Activated CD4-positive, alpha-beta T cell treated with anti-CD3 and anti-CD28 coated beads, Interleukin-2, Interleukin-6, amounts not matched to agents 100 ng/mL and 50 ng/mL, durations not matched to agents 16 hours and 8 hours (primary cell): ENCODE data around the gene CFAP43.
"Not testable (repeated sequence)": the region's sequence is repeated elsewhere in the genome, so short reads cannot be mapped to it uniquely, and the experiment has no call there.

Source experiments
- DNase-seq: peaks from one replicate; pipeline ENCODE4 v3.0.0-alpha.2; 2020

CFAP43 gene

DNA sequence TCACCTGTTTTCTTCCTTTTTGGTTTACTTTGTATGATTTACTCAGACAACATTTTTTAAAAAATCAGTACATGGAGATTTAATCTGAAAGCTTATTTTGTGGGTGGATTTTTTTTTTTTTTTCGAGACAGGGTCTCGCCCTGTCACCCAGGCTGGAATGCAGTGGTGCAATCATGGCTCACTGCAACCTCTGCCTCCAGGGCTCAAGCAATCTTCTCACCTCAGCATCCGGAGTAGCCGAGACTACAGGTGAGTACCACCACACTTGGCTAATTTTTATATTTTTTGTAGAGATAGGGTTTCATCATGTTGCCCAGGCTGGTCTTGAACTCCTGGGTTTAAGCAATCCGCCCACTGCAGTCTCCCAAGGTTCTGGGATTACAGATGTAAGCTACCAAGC is 25.1 kb upstream of the CFAP43 start:
- DNase-seq, result no peak

DNA sequence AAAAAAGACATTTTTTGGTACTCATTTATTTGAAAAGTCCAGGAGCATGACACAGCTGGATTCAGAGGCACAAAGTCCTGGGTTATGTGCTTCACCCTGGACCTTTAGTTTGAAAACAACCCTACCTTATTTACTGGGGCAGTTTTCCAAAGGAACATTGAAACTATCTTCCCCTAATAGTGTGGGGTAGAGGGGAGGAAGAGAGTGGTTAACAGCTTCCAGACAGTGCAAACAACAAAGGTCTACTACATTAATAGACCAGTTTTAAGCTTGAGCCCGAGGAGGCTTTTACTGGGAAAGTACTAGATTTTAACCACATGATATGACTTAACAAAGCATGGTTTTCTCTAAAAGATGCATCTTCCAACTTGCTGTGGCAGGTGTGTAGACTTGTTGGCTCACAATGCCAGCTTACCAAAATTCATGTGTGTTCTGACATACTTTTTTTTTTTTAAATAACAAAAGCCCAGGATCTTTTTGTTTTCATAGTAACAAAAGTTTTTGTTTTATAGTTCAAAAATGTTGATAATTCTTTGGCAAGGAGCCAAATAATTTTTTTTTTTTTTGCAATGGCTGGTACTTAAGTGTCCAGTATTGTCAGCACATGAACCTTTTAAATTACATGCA is 24.3 kb upstream of the CFAP43 start:
- DNase-seq, result no peak

DNA sequence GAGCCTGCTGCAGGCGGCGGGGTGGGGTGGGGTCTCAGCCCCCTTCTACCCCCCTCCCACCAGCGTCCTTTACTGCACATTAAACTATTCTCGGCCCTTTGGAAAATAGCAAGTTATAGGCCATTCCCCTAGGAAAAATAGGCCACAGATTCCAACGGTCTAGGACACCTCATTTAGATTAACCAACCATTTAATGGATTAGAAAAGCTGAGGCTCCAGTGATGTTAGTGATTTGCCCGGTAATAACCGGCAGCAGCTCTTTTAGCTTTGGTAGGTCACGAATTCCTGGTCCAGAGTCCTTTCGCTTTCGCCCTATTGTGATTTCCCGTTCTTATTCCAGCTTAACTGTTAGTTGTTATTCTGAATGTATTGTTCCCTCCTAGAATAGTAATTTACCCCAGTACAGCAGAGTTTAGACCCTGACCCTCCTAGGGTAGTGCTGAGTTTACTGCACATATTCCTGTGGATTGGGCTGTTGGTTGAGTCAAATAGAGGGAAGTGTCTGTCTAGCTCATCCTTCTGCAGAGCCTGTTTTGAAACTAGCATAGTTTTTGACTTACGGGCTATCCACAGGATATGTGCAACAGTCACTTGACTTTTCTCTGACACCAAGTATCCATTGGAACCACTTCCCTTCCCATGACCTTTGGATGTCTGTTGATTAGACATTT is 23.3 kb upstream of the CFAP43 start:
- peak; percentile 62 for DNase-seq

DNA sequence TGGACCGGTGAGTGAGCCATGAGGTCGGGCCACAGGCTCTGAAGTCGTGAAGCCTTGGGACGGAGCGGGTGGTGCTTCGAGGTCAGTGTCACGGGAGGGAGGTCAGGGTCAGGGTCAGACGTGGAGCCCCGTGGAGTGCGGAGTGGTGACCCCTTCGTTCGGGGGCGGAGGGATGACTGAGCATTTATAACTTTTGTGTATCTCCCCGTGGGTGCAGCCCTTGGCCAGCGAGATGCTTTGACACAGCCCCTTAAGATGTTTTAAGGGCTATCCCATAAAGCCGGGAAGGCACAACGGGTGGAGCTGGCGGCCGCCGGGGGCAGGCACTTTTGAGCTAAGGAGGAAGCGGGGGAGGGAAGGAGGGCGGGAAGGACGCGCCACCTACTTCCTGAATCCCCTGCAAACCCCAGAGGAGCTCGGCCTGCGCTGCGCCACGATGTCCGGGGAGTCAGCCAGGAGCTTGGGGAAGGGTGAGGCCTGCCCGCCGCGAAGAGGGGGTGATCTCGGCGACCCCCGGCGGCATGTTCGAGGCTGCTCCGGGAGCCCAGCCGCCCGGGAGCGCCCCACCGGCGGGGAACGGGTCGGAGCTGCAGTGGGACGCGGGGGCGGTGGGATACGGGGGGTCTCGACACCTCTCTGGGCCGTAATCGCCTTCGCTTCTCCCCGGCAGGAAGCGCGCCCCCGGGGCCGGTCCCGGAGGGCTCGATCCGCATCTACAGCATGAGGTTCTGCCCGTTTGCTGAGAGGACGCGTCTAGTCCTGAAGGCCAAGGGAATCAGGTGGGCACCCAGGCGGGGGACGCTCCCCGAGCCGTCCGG is 22.5 kb upstream of the CFAP43 start, which contains the start of gene GSTO1:
Gene GSTO1, plus strand, starts transcription at position 400 of the 818 bp plus-strand sequence. Its CDS starts 37 bp downstream, at position 437.
- DNase-seq, result peak; percentile 70

DNA sequence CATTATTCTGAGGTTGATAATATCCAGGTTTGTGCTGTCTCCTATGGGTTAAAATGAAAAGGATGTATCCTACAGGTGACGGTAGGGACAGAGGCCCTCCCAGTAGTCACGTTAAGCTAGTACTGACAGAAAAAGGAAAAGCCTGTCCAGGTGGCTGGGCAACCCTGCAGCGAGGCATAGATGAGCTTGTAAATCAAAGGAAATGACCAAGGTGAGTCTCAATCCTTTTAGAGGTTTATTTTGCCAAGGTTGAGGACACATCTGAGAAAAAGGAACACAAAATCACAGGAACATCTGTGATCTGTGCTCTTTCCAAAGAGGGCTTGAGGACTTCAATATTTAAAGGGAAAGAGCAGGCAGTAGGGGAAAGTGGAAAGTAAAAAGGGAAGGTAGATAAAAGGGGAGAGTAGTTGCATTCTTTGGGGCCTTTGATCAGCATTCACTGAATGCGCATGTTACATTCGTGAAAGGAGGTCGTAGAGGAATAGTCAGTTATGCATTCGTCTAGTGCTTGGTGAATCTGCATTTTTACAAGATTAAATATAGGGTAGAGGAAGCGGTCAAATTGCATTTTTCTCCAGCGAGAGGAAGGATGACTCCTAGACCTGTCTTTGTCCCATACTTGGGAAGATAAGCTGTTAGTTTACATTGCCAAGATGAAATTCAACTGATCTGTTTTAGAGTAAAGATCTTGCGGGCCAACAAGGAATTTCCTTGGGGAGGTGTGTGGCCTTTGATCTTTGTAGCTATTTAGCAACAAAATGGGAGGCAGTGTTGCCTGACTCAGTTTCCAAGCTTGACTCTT is 21.6 kb upstream of the CFAP43 start:
- no peak for DNase-seq

DNA sequence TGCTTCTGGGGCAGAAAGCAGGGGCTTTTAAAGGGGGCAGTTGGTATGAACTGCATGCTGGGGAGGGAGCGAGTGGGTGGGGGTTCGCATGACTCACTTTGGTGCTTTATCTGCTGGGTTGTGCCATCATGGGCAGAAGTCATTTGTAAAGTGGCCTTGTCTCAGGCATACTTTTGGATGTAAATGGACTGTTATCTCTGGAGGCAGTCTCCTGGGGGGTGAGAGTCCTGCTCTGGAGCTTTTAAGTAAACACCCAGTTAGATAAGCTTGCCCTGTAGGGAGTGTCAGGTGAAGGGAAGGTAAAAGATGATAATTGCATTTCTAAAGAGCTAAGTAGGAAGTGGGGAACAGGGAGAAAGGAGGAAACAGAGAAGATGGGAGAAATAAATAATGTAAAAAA is 20.9 kb upstream of the CFAP43 start:
- DNase-seq, result no peak

DNA sequence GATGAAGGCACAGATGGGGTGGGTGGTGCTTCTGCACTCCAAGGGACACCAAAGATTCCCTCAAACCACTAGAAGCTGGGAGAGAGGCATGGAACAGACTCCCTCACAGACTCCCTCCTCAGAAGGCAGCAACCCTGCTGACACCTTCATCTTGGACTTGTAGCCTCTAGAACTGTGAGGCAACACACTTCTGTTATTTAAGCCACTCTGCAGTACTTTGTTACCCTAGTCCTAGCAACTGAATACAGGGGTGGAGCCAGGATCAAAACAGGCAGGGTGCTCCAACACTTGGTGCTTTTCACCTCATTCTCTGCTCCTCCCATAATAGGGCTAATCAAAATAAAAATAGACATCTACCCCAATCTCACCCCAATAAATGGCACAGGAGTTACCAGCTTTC is 20.2 kb upstream of the CFAP43 start:
- DNase-seq, result no peak

DNA sequence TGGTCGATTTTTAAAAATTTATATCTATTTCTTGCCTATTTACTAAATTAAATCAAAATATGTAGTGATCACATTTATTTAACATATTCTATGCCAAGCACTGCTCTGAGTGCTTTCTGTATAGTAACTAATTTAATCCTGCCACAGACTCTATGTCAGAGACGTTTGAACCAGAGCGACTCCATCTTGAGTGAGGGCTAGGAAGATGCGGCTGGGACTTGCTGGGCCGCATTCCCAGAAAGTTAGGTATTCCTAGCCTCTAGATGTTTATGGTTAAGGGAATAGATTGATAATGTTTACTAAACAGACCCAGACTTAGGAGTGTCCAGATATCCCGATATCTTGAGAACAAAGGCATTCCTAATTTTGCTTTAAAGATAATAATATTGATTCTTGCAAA is 19.3 kb upstream of the CFAP43 start:
- no peak for DNase-seq

DNA sequence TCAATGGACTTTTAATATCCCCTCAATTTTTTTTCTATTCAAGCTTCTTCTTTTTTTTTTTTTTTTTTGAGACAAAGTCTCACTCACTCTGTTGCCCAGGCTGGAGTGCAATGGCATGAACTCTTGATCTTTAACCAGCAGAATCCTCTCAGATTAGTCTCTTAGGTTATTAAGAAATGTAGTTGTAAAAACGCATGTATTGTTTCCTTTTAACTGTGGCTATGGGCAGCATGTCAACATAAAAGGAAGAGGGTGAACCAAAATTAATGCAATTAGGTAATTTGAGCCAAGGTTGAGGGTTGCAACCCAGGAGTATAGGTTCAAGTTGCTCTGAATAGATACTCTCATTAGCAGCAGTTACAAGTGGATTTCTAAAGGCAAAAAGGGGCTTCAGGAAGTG is 18.2 kb upstream of the CFAP43 start:
- DNase-seq, result no peak

DNA sequence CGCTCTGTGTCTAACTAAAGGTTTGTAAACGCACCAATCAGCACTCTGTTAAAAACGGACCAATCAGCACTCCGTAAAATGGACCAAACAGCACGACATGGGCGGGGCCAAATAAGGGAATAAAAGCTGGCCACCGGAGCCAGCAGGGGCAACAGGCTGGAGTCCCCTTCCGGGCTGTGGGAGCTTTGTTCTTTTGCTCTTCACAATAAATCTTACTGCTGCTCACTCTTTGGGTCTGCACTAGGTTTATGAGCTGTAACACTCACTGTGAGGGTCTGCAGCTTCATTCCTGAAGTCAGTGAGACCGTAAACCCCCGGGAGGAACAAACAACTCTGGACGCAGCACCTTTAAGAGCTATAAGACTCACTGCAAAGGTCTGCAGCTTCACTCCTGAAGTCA is 16.8 kb upstream of the CFAP43 start:
- DNase-seq, result not testable (repeated sequence)

DNA sequence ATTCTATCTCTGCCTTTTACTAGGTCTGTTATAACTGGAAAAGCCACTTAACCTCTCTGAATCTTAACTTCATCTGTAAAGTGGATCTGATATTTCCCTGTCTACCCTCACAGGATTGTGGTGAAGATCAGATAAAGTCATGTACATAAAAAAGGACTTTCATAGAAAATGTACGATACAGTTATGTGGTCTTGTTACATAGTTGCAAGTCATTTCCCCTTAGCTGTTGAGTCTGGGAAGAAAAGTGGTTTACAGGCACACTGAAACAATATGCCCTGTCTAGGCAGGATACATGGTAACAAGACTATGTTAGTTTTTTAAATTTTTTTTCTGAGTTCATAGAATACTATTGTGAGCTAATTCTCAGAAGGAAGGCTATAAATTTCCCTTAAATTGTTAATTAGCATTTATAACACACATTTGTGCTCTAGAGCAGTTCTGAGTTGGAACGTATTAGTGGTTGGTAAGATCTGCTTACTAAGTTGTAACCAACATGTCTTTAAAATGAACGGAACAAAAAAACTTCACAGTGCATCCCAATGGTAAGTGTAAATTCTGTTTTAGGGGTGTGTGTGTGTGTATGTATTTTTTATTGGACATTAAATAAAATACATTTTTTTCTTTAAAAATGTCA is 15.5 kb upstream of the CFAP43 start:
- no peak for DNase-seq

DNA sequence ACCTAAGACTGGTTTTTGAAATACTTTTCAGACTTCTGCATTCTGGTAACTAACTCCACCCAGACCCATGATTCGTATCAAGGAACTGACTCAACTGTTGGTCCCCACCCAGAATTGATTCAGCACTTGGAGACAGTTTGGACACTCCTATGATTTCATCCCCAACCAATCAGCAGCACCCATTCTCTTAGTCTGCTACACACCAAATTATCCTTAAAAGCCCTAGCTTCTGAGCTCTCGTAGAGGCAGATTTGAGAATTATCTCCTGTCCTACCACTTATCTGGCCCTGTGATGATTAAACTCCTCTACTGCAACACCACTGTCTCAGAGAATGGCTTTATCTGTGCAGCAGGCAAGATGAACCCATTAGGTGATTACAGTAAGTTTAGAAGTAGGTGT is 14.8 kb upstream of the CFAP43 start:
- peak; percentile 11 for DNase-seq

DNA sequence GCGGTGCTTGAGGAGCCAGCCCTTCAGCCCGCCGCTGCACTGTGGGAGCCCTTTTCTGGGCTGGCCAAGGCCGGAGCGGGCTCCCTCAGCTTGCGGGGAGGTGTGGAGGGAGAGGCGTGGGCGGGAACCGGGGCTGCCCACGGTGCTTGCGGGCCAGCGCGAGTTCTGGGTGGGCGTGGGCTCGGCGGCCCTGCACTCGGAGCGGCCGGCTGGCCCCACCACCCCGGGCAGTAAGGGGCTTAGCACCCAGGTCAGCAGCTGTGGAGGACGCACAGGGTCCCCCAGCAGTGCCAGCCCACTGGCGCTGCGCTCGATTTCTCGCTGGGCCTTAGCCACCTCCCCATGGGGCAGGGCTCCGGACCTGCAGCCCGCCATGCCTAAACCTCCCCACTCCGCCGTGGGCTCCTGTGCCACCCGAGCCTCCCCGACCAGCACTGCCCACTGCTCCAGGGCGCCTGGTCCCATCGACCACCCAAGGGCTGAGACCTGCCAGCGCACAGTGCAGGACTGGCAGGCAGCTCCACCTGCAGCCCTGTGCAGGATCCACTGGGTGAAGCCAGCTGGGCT is 13.0 kb upstream of the CFAP43 start:
- DNase-seq, result no peak

DNA sequence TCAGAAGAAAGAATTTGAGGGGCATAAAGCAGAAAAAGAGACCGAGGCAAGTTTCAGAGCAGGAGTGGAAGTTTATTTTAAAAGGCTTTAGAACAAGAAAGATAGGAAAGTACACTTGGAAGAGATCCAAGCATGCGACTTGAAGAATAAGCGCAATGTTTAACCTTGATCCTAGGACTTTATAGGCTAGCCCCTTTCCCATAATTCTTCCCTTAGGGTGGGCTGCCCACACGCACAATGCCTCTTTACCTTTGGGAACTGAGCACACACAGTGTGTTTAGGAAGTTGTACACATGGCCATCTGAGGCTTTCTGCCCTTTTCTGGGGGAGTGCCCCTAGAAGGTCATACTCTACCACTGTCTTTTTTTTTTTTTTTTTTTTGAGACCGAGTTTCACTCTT is 11.3 kb upstream of the CFAP43 start:
- DNase-seq, result no peak

DNA sequence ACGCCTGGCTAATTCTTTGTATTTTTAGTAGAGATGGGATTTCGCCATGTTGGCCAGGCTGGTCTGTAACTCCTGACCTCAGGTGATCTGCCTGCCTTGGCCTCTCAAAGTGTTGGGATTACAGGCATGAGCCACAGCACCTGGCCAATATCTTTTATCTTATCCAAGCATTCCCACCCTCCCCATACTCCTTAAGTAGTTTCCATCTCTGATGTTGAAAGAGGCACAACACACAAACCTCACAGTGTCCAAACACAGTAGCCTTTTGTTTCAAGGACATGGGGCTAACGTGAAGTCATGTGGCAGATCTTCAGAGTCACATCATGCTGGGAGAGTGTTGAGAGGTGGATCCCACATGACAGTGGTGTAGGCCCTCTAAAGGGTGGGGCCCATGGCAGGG is 10.8 kb upstream of the CFAP43 start:
- not testable (repeated sequence) for DNase-seq

DNA sequence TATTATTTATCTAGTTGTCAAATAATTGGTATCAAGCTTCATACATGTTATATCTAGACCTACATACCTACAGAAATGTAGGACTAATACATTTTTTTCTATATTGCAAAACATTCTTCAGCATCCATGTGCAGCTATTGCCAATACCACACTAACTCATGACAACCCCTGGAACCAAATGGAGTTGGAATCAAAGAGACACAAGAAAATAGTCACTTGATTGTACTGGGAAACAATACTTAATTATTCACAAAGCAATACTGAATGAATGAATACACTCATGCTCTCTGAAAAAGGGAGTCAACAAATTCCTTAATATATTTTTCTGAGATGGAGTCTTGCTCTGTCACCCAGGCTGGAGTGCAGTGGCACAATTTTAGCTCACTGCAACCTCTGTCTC is 10.4 kb upstream of the CFAP43 start:
- DNase-seq, result no peak

DNA sequence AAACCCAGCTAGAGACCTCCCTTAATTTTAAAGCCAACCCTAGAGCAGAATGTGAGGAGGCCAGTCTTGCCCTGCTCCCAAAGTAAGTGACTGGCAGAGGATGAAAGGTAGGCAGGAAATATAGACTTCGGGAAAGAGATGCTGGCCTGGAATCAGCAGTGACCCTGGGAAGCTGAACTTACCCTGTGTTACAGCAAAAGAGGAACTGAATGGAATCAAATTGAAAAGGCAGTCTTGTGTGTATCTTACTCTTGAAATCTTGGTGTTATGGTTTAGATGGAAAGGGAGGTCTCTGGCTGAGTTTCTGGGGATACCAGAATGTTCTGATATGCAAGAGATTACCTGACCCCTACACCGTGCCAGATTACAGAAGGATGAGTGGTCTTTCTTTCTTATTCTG is 7.9 kb upstream of the CFAP43 start:
- DNase-seq, result no peak

DNA sequence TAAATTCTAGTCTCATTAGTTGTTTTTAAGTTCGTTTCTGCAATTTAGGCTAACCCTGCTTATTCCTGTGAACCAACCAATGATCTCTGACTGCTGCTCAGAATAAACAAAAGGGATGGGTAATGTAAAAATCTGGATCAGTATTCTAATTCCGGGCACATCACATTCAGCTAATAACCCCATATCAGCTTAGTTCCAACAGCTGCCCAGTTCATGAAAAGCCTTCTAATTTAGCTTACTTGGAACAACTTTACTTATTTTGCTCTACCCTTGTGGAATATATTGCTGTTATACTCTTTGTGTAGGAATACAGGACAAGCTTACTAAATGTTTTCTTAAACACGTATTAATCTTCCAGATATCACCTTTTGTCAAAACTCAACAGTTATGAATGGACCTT is 3.6 kb upstream of the CFAP43 start:
- no peak for DNase-seq

DNA sequence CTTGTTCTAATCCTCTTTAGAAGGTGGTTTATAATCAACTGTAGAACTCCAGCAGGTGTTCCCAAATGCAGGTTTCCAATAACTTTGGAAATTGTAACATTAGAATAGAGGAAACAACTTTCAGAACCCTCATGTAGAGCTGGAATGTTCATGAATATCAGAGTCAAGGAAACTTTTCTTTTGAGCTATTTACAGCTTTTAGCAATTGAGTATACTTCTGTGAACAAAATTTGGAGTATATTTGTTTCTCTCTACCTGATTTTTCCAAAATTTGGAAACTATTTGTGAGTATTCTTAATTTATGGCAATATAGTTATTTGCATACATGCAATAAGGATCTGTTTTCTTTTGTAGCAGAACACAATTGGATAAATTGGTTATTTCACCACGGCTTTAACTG is 2.8 kb upstream of the CFAP43 start:
- DNase-seq, result no peak

DNA sequence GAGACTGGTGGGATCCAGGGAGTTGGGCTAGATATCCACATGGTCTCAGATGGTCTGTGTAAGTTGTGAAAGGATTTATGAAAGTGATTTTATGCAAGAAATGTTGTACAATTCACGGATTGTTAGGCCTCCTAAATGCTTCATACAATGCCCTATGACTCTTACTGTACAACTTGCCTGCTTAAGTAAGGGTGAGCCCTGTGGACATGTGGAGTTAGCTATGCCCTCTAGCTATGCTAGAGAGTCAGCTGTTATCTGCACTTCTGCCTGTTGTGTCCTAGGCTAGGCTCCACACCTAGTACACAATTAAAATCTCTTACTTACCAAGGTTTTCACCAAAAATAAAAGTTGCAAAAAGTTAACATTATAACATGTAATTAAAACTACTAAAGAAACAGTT is 1.7 kb upstream of the CFAP43 start:
- no peak for DNase-seq

DNA sequence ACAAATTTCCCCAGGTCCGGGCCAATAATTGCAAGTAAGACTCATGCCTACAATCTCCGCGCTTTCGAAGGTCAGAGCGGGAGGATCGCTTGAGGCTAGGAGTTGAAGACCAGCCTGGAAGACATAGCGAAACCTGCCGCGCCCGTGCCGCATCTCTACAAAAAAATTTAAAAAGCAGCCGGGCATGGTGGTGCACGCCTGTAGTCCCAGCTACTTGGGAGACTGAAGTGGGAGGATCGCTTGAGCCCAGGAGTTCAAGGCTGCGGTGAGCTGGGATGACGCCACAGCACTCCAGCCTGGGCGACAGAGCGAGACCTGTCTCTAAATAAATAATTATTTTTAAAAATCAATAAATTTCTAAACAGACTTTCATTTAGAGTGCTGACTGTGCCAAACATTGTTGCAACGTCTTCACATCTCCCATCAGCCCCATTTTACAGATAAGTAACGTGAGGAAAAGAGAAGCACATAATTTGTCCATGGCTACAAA is 494 bp upstream of the CFAP43 start:
- DNase-seq, result no peak

DNA sequence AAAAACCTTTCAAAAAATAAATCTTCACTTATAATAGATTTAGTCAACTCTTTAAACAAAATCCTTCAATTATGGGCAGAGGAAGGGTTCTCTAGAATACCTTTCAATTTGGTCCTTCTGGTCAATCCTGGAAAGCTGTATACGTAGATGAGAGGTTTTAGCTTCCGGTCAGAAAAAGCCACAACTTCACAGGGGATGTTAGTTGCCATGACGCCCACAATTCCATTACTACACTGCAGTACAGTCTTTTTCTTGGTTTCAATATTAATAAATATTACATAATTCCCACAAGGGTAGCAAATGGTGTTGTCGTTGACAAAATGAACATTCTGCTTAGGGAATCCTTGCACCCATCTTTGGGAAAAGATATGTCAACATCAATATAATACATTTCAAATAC is 1.7 kb downstream of the CFAP43 start:
- no peak for DNase-seq
